H1 (cell line): Measurements from ENCODE around the gene GPRC5D. TPM values are rescaled to one million over a fixed set of nuclear protein-coding genes. Genes with fewer than 3 reads are reported as not detected.

Experiments
- CTCF ChIA-PET: fragments of 300-600 bp; sonication (Branson Sonifier 250); formaldehyde crosslinking; loops from one replicate; lab custom pipeline; 2021; ENCODE audit not compliant: partially characterized antibody; lab: Charles Lee
- POLR2A ChIA-PET: fragments of 300-600 bp; sonication (Branson Sonifier 250); formaldehyde crosslinking; loops from one replicate; lab custom pipeline; 2021; ENCODE audit warnings: inconsistent platforms; ENCODE audit not compliant: partially characterized antibody; lab: Charles Lee
- DNase-seq, 2 experiments: peaks; one replicate each; pipeline versions ENCODE4 v3.0.0 to v3.0.0-alpha.2; 2010 to 2022; ENCODE audit warnings: low spot score in 2 of 2, low read depth in 1 of 2, mixed read lengths in 1 of 2
- FAIRE-seq: peaks from 2 replicates; lab custom pipeline; 2011; peaks lifted over from hg19 to GRCh38; lab: Jason Lieb, UNC
- H2AFZ ChIP-seq: 2 replicates; pipeline ENCODE4 v1.8.1; 2012; ENCODE audit warnings: low read length, inconsistent platforms
- H2AK5ac ChIP-seq: 2 replicates; pipeline ENCODE4 v1.6.1; 2013; ENCODE audit warnings: low read depth, low read length
- H2BK120ac ChIP-seq: replicated peaks from 2 replicates; pipeline ENCODE3; 2013; ENCODE audit warnings: low read depth, low read length, inconsistent platforms
- H2BK12ac ChIP-seq: 2 replicates; pipeline ENCODE4 v1.6.1; 2013; ENCODE audit warnings: low read depth, low read length
- H2BK15ac ChIP-seq: 2 replicates; pipeline ENCODE4 v1.6.1; 2013; ENCODE audit warnings: low read length
- H2BK20ac ChIP-seq: 2 replicates; pipeline ENCODE4 v1.6.1; 2013; ENCODE audit warnings: low read length
- H2BK5ac ChIP-seq: 2 replicates; pipeline ENCODE4 v1.6.1; 2013; ENCODE audit warnings: low read depth, low read length
- H3K14ac ChIP-seq: 2 replicates; pipeline ENCODE4 v1.6.1; 2013; ENCODE audit warnings: inconsistent platforms; ENCODE audit not compliant: insufficient read length
- H3K18ac ChIP-seq: 2 replicates; pipeline ENCODE4 v1.6.1; 2013; ENCODE audit warnings: low read length; ENCODE audit errors: extremely low read depth
- H3K23ac ChIP-seq: 2 replicates; pipeline ENCODE4 v1.6.1; 2013; ENCODE audit warnings: inconsistent platforms; ENCODE audit not compliant: insufficient read length
- H3K23me2 ChIP-seq: 2 replicates; pipeline ENCODE4 v1.6.1; 2013; ENCODE audit warnings: low read depth, low read length
- H3K27ac ChIP-seq: 2 replicates; pipeline ENCODE4 v1.6.1; 2011; ENCODE audit warnings: low read depth, low read length, inconsistent platforms
- H3K27me3 ChIP-seq, 4 experiments: replicated peaks in 1 of 4; 1 replicate in 1 of 4; 2 replicates in 3 of 4; pipeline versions ENCODE4 v1.6.1 to v1.8.1; 2011 to 2013; ENCODE audit warnings: low read length in 3 of 4, mild to moderate bottlenecking in 3 of 4, inconsistent platforms in 2 of 4, mixed read lengths in 2 of 4, moderate library complexity in 1 of 4; ENCODE audit not compliant: control insufficient read depth in 3 of 4, insufficient read depth in 3 of 4; ENCODE audit errors: extremely low read depth in 1 of 4
- H3K36me3 ChIP-seq, 4 experiments: 2 replicates each; pipeline versions ENCODE4 v1.6.1 to v1.8.1; 2011 to 2013; ENCODE audit warnings: mild to moderate bottlenecking in 4 of 4, low read length in 3 of 4, moderate library complexity in 2 of 4, control low read depth in 1 of 4, inconsistent platforms in 1 of 4; ENCODE audit not compliant: insufficient read depth in 4 of 4, control insufficient read depth in 2 of 4
- H3K4ac ChIP-seq: replicated peaks from 2 replicates; pipeline ENCODE3; 2013; ENCODE audit warnings: low read length, low read depth, mixed read lengths, inconsistent platforms; ENCODE audit not compliant: insufficient read length
- H3K4me1 ChIP-seq, 4 experiments: replicated peaks in 1 of 4; 1 replicate in 1 of 4; 2 replicates in 3 of 4; pipeline versions ENCODE4 v1.6.1 to v1.8.1; 2011 to 2013; ENCODE audit warnings: low read length in 3 of 4, inconsistent platforms in 2 of 4, mixed read lengths in 1 of 4; ENCODE audit not compliant: insufficient read depth in 4 of 4, control insufficient read depth in 3 of 4
- H3K4me2 ChIP-seq, 2 experiments: 2 replicates each; pipeline versions ENCODE4 v1.6.1 to v1.8.1; 2011 to 2013; ENCODE audit warnings: low read depth in 2 of 2, low read length in 2 of 2, control low read depth in 1 of 2, inconsistent platforms in 1 of 2, mild to moderate bottlenecking in 1 of 2; ENCODE audit not compliant: insufficient read depth in 1 of 2
- H3K4me3 ChIP-seq, 4 experiments: fragments of 200-600, 300-600 bp in 1 of 4; sonication (generic), shearing (Covaris generic), sonication (Bioruptor Twin) in 1 of 4; 2 replicates each; pipeline versions ENCODE4 v1.5.1 to v1.8.1; 2011 to 2016; ENCODE audit warnings: low read length in 4 of 4, low read depth in 3 of 4, control low read depth in 2 of 4, inconsistent platforms in 2 of 4, mild to moderate bottlenecking in 2 of 4, mixed read lengths in 1 of 4, moderate library complexity in 1 of 4; ENCODE audit not compliant: insufficient read depth in 2 of 4; ENCODE audit errors: extremely low read depth in 1 of 4
- H3K56ac ChIP-seq: replicated peaks from 2 replicates; pipeline ENCODE3; 2013; ENCODE audit warnings: low read depth, mild to moderate bottlenecking, mixed read lengths, low read length, inconsistent platforms; ENCODE audit not compliant: insufficient read length
- H3K79me1 ChIP-seq: 2 replicates; pipeline ENCODE4 v1.6.1; 2013; ENCODE audit warnings: low read depth, low read length, control low read depth
- H3K79me2 ChIP-seq, 2 experiments: 2 replicates each; pipeline versions ENCODE4 v1.6.1 to v1.8.1; 2012 to 2013; ENCODE audit warnings: low read length in 2 of 2, mild to moderate bottlenecking in 2 of 2, inconsistent platforms in 1 of 2; ENCODE audit not compliant: insufficient read depth in 2 of 2, control insufficient read depth in 1 of 2
- H3K9ac ChIP-seq, 4 experiments: replicated peaks in 1 of 4; 1 replicate in 1 of 4; 2 replicates in 3 of 4; pipeline versions ENCODE4 v1.6.1 to v1.8.1; 2011 to 2013; ENCODE audit warnings: low read depth in 3 of 4, low read length in 3 of 4, control low read depth in 2 of 4, mild to moderate bottlenecking in 2 of 4, moderate library complexity in 2 of 4, inconsistent platforms in 1 of 4; ENCODE audit errors: extremely low read depth in 1 of 4
- H3K9me3 ChIP-seq, 2 experiments: 2 replicates each; pipeline versions ENCODE4 v1.6.1 to v1.8.1; 2012 to 2013; ENCODE audit warnings: mild to moderate bottlenecking in 2 of 2, moderate library complexity in 2 of 2, control low read depth in 1 of 2, inconsistent platforms in 1 of 2, low read depth in 1 of 2, low read length in 1 of 2, mixed read lengths in 1 of 2; ENCODE audit not compliant: insufficient read depth in 2 of 2
- H4K20me1 ChIP-seq, 2 experiments: replicated peaks in 1 of 2; 2 replicates each; pipeline versions ENCODE3 to v1.8.1; 2011 to 2013; ENCODE audit warnings: inconsistent platforms in 2 of 2, low read length in 2 of 2, mild to moderate bottlenecking in 1 of 2; ENCODE audit not compliant: insufficient read depth in 2 of 2, control insufficient read depth in 1 of 2
- H4K5ac ChIP-seq: 2 replicates; pipeline ENCODE4 v1.6.1; 2013; ENCODE audit warnings: low read length, low read depth, mixed read lengths, inconsistent platforms; ENCODE audit not compliant: insufficient read length
- H4K8ac ChIP-seq: 2 replicates; pipeline ENCODE4 v1.8.0; 2013; ENCODE audit warnings: mild to moderate bottlenecking, moderate library complexity, low read length, inconsistent platforms; ENCODE audit not compliant: insufficient read depth; ENCODE audit errors: extremely low read depth
- H4K91ac ChIP-seq: replicated peaks from 2 replicates; pipeline ENCODE3; 2013; ENCODE audit warnings: low read length, mixed read lengths, inconsistent platforms; ENCODE audit not compliant: insufficient read length
- SP2 ChIP-seq: IDR thresholded peaks from 2 replicates; pipeline ENCODE4 v1.6.1; 2012; ENCODE audit warnings: mild to moderate bottlenecking, low read length, inconsistent platforms
- YY1 ChIP-seq: IDR thresholded peaks from 2 replicates; pipeline ENCODE4 v1.6.1; 2011; ENCODE audit warnings: low read depth, mild to moderate bottlenecking, low read length
- WGBS, 2 experiments: shearing (Covaris generic) in 1 of 2; methylation state at CpG; one replicate each; pipeline versions ENCODE4 v1.1.6 to v1.1.7; 2013 to 2015; ENCODE audit warnings: low lambda C conversion rate in 2 of 2, mixed read lengths in 2 of 2, inconsistent platforms in 1 of 2, low coverage in 1 of 2, missing lambda C conversion rate in 1 of 2; ENCODE audit not compliant: insufficient replicate concordance in 2 of 2, insufficient coverage in 1 of 2, insufficient read length in 1 of 2; ENCODE audit errors: extremely low coverage in 1 of 2, missing lambda C conversion rate in 1 of 2; 5-methylcytosine and 5-hydroxymethylcytosine counted together
- polyA plus RNA-seq, 7 experiments: library from polyadenylated mRNA; depleted of rRNA in 3 of 7; stranded (reverse) in 5 of 7; unstranded in 2 of 7; fragments of >200 nt in 5 of 7; fragments of 200-250 nt in 2 of 7; gene quantifications; 1 replicate in 5 of 7; 2 replicates in 1 of 7; 4 replicates in 1 of 7; pipeline versions ENCODE4 v1.2.1 to v1.2.3, GENCODE V29; 2011 to 2013; ENCODE audit warnings: missing spikeins in 2 of 7, mixed read lengths in 2 of 7
- total RNA-seq: library from RNA; stranded (reverse); fragmentation: NEBNext Ultra II Directional; extraction: Animal tissue kit (Norgen Biotek cat#: 25700); gene quantifications from 2 replicates; pipeline ENCODE4 v1.2.1, GENCODE V29; 2021
- TF ChIP-seq, protein P1 (sequence below): IDR thresholded peaks from 2 replicates; pipeline ENCODE4 v1.6.1; 2012; ENCODE audit warnings: low read length, inconsistent platforms

Gene GPRC5D
- total and polyA plus RNA-seq, 2 of the 8 experiments (the other 6 are each of a cell fraction or from before 2014, with no cell fraction given): 0.45 TPM; not detected in 1

DNA sequence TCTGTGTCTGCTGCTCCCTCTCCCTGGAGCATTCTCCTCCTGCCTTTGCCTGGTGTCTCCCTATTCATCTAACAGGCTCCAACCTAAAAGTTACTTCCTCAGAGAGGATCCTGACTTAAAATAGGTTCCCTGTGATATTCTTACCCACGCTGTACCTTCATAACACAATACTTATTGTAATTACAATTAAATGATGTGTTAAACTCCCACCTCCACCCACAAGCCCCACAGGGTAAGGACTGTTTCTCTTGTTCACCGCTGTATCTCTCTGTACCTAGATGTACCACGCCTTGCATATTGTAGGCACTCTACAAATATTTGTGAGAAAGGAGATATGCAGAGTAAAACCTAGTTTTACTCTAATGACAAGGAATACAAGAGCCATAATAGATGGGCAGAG is 43.1 kb upstream of the GPRC5D start:
- H4K91ac ChIP-seq: no peak overlapping the region
- H3K56ac ChIP-seq: no peak overlapping the region
- DNase-seq (no peak), FAIRE-seq (no peak)
- H4K5ac ChIP-seq: no peak overlapping the region
- CTCF ChIA-PET: interaction anchor here (0.8 to 2.0 kb wide), 5 partner anchors 10 to 217 kb away, joined by 3 to 8 read pairs (median 5); no protein-coding TSS in a partner anchor
- H3K4me1 ChIP-seq: peaks cover 11 to 27% (median 19%) of the 10 kb centered on the region in 4 experiments; a peak in 5 of 7 replicates
- no peak overlapping the region for H3K9ac ChIP-seq
- no peak overlapping the region for H2BK5ac ChIP-seq
- H2BK20ac ChIP-seq: no peak overlapping the region
- WGBS, 2 experiments: 100% methylated on average over 3 of the region's 3 CpGs; no CpG with 5 or more reads in 1 of the 2 experiments
- no peak overlapping the region for H3K4me3 ChIP-seq
- no peak overlapping the region for H2BK120ac ChIP-seq
- H2BK12ac ChIP-seq: no peak overlapping the region
- H3K18ac ChIP-seq: no peak overlapping the region
- H4K8ac ChIP-seq: no peak overlapping the region
- H3K27me3 ChIP-seq: no peaks in the 10 kb centered on the region
- TF ChIP-seq, protein P1, sequence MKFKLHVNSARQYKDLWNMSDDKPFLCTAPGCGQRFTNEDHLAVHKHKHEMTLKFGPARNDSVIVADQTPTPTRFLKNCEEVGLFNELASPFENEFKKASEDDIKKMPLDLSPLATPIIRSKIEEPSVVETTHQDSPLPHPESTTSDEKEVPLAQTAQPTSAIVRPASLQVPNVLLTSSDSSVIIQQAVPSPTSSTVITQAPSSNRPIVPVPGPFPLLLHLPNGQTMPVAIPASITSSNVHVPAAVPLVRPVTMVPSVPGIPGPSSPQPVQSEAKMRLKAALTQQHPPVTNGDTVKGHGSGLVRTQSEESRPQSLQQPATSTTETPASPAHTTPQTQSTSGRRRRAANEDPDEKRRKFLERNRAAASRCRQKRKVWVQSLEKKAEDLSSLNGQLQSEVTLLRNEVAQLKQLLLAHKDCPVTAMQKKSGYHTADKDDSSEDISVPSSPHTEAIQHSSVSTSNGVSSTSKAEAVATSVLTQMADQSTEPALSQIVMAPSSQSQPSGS: no peak
- TF ChIP-seq YY1 (no peak), SP2 (no peak)
- peaks cover 0 to 41% of the 10 kb centered on the region in 2 experiments; a peak in 2 of 4 replicates for H3K79me2 ChIP-seq
- H4K20me1 ChIP-seq: peaks cover 2 to 3% of the 10 kb centered on the region in 2 experiments
- no peak overlapping the region for H3K4ac ChIP-seq
- no peak overlapping the region for H2AK5ac ChIP-seq
- no peak overlapping the region for H2AFZ ChIP-seq
- H3K9me3 ChIP-seq: no peaks in the 10 kb centered on the region
- peaks cover 4% of the 10 kb centered on the region; the same call in 1 of the 2 replicates for H3K23me2 ChIP-seq
- H2BK15ac ChIP-seq: no peak overlapping the region
- no peak overlapping the region for H3K27ac ChIP-seq
- POLR2A ChIA-PET: no interaction called here
- H3K4me2 ChIP-seq: no peak overlapping the region
- H3K79me1 ChIP-seq: no peaks in the 10 kb centered on the region; the same call in 1 of the 2 replicates
- H3K23ac ChIP-seq: no peak overlapping the region
- H3K14ac ChIP-seq: no peak overlapping the region
- H3K36me3 ChIP-seq: no peaks in the 10 kb centered on the region
